Hepatocyte (in vitro differentiated cells): ENCODE measurements around the gene USP37. TPM values are rescaled to one million over a fixed set of nuclear protein-coding genes. Genes with fewer than 3 reads are reported as not detected.
A peak's percentile ranks its signal among the peaks of the same experiment; 100 is the strongest.

Experiments used
- DNase-seq: peaks from one replicate; pipeline ENCODE4 v3.0.0-alpha.2; 2016; ENCODE audit warnings: low spot score
- H2AFZ ChIP-seq: fragments of 200-600 bp; sonication (generic); 2 replicates; pipeline ENCODE4 v1.6.0; 2016; ENCODE audit warnings: antibody characterized with exemption, mild to moderate bottlenecking
- H3K27ac ChIP-seq: fragments of 200-600 bp; sonication (generic); 2 replicates; pipeline ENCODE4 v1.5.1; 2016; ENCODE audit warnings: mild to moderate bottlenecking
- H3K27me3 ChIP-seq: fragments of 200-600 bp; sonication (generic); 2 replicates; pipeline ENCODE4 v1.6.1; 2016
- H3K36me3 ChIP-seq: fragments of 200-600 bp; sonication (generic); replicated peaks from 2 replicates; pipeline ENCODE4 v1.5.1; 2016; ENCODE audit warnings: low read depth; ENCODE audit not compliant: insufficient read depth
- H3K4me1 ChIP-seq: fragments of 200-600 bp; sonication (generic); 2 replicates; pipeline ENCODE4 v1.5.1; 2016; ENCODE audit warnings: mild to moderate bottlenecking, moderate library complexity; ENCODE audit not compliant: insufficient read depth
- H3K4me2 ChIP-seq: fragments of 200-600 bp; sonication (generic); 2 replicates; pipeline ENCODE4 v1.6.0; 2016
- H3K4me3 ChIP-seq: fragments of 200-600 bp; sonication (generic); 2 replicates; pipeline ENCODE4 v1.5.1; 2016; ENCODE audit warnings: mild to moderate bottlenecking
- H3K79me2 ChIP-seq: fragments of 200-600 bp; sonication (generic); 2 replicates; pipeline ENCODE4 v1.6.0; 2017; ENCODE audit warnings: mild to moderate bottlenecking
- H3K9me2 ChIP-seq: fragments of 200-600 bp; sonication (generic); replicated peaks from 2 replicates; pipeline ENCODE4 v1.6.0; 2017; ENCODE audit warnings: mild to moderate bottlenecking; ENCODE audit not compliant: insufficient read depth
- H3K9me3 ChIP-seq: fragments of 200-600 bp; sonication (generic); 2 replicates; pipeline ENCODE4 v1.5.1; 2016; ENCODE audit warnings: low read depth, mild to moderate bottlenecking
- H4K20me1 ChIP-seq: fragments of 200-600 bp; sonication (generic); 2 replicates; pipeline ENCODE4 v1.6.0; 2016; ENCODE audit warnings: mild to moderate bottlenecking; ENCODE audit not compliant: insufficient read depth, poor library complexity, severe bottlenecking
- CTCF ChIP-seq: fragments of 200-600 bp; sonication (generic); IDR thresholded peaks from 2 replicates; pipeline ENCODE4 v1.5.1; 2016; ENCODE audit warnings: antibody characterized with exemption, mild to moderate bottlenecking; ENCODE audit not compliant: poor library complexity
- EZH2 ChIP-seq: fragments of 200-600 bp; sonication (generic); IDR thresholded peaks from 2 replicates; pipeline ENCODE4 v1.6.1; 2016; ENCODE audit warnings: antibody characterized with exemption, mild to moderate bottlenecking, borderline replicate concordance
- EZH2phosphoT487 ChIP-seq: fragments of 200-600 bp; sonication (generic); IDR thresholded peaks from one replicate; pipeline ENCODE4 v1.6.1; 2018; ENCODE audit warnings: antibody characterized with exemption, mild to moderate bottlenecking, low read depth, moderate library complexity; ENCODE audit not compliant: unreplicated experiment, severe bottlenecking
- WGBS: methylation state at CpG from one replicate; pipeline ENCODE4 v1.1.6; 2016; ENCODE audit warnings: low lambda C conversion rate; ENCODE audit errors: missing lambda C conversion rate; 5-methylcytosine and 5-hydroxymethylcytosine counted together
- polyA plus RNA-seq: library from polyadenylated mRNA; unstranded; fragments of >200 nt; fragmentation: Nextera tagmentation; extraction: Ambion mirVana; gene quantifications from 2 replicates; pipeline ENCODE4 v1.2.1, GENCODE V29; 2016
- total RNA-seq: library from RNA; depleted of rRNA; stranded (reverse); fragments of >200 nt; gene quantifications from 2 replicates; pipeline ENCODE4 v1.2.3, GENCODE V29; 2014

Gene USP37
- total and polyA plus RNA-seq, 2 experiments from 2014 or later, result 5.7 to 10.2 TPM

GRCh38 chr2:218445602-218446001 is 122.5 kb downstream of the USP37 start:
- H3K9me3 ChIP-seq, result no peaks in the 10 kb centered on the region
- H3K79me2 ChIP-seq, result no peaks in the 10 kb centered on the region
- no peak overlapping the region for H3K4me2 ChIP-seq
- H3K4me3 ChIP-seq, result no peak overlapping the region
- no peaks in the 10 kb centered on the region for H3K36me3 ChIP-seq
- peak overlapping the region; percentile 83 for H3K27ac ChIP-seq
- no peak for DNase-seq
- H3K4me1 ChIP-seq, result peaks cover 23% of the 10 kb centered on the region
- TF ChIP-seq EZH2phosphoT487 (no peak), CTCF (no peak), EZH2 (no peak)
- no peaks in the 10 kb centered on the region for H4K20me1 ChIP-seq
- H3K27me3 ChIP-seq, result no peaks in the 10 kb centered on the region
- no peak overlapping the region for H2AFZ ChIP-seq
- no peaks in the 10 kb centered on the region for H3K9me2 ChIP-seq

GRCh38 chr2:218444692-218445357 is 123.3 kb downstream of the USP37 start:
- Histone ChIP-seq H3K27me3 (no peaks in the 10 kb centered on the region), H3K79me2 (no peaks in the 10 kb centered on the region), H4K20me1 (no peaks in the 10 kb centered on the region), H3K4me1 (peaks cover 23% of the 10 kb centered on the region), H3K4me2 (peak overlapping the region; percentile 32), H2AFZ (no peak overlapping the region), H3K27ac (peak overlapping the region; percentile 83), H3K9me2 (no peaks in the 10 kb centered on the region), H3K9me3 (no peaks in the 10 kb centered on the region), H3K36me3 (no peaks in the 10 kb centered on the region), H3K4me3 (no peak overlapping the region)
- peak; percentile 79 for DNase-seq
- WGBS, result 85% methylated on average over 7 of the region's 7 CpGs
- TF ChIP-seq CTCF (no peak), EZH2phosphoT487 (no peak)

GRCh38 chr2:218438596-218438995 is 129.6 kb downstream of the USP37 start:
- H3K4me2 ChIP-seq, result no peak overlapping the region
- peak; percentile 68 for DNase-seq
- H3K27ac ChIP-seq, result peak overlapping the region; percentile 71
- no peaks in the 10 kb centered on the region for H3K27me3 ChIP-seq
- peaks cover 12% of the 10 kb centered on the region for H3K4me1 ChIP-seq
- H3K9me2 ChIP-seq, result no peaks in the 10 kb centered on the region
- H3K79me2 ChIP-seq, result no peaks in the 10 kb centered on the region
- no peak for TF ChIP-seq EZH2
- TF ChIP-seq EZH2phosphoT487, result no peak
- TF ChIP-seq CTCF, result no peak
- WGBS, result 59% methylated on average over 4 of the region's 4 CpGs
- no peaks in the 10 kb centered on the region for H3K9me3 ChIP-seq
- H2AFZ ChIP-seq, result no peak overlapping the region
- H3K4me3 ChIP-seq, result no peak overlapping the region
- no peaks in the 10 kb centered on the region for H4K20me1 ChIP-seq
- no peaks in the 10 kb centered on the region for H3K36me3 ChIP-seq

DNA sequence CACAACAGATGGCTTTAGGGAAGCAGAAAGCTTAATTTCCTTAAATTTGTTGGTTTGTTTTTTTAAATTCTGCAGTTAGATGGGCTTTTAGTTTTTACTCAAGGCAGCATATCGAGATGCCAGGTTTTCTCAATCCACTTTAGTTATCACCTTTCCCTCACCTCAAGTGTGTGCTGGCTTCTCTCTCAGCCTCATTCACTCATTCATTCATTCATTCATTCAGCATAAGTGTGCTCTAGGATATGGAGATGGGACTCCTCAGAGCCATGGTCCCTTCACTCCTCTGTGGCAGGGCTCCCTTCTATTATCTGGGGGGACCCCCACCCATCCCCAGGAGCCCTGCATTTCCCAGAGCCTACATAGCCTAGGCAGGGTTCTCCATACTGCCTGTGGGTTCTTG is 130.2 kb downstream of the USP37 start:
- H3K9me3 ChIP-seq, result no peaks in the 10 kb centered on the region
- no peaks in the 10 kb centered on the region for H4K20me1 ChIP-seq
- no peaks in the 10 kb centered on the region for H3K9me2 ChIP-seq
- TF ChIP-seq EZH2phosphoT487 (no peak), CTCF (no peak), EZH2 (no peak)
- H3K27me3 ChIP-seq, result no peaks in the 10 kb centered on the region
- H3K27ac ChIP-seq, result peak overlapping the region; percentile 71
- H3K4me1 ChIP-seq, result peaks cover 12% of the 10 kb centered on the region
- no peak overlapping the region for H3K4me3 ChIP-seq
- WGBS, result 96% methylated on average over 1 of the region's 1 CpG
- no peak for DNase-seq
- H3K79me2 ChIP-seq, result no peaks in the 10 kb centered on the region
- H3K4me2 ChIP-seq, result no peak overlapping the region
- H2AFZ ChIP-seq, result no peak overlapping the region
- no peaks in the 10 kb centered on the region for H3K36me3 ChIP-seq
